GM19043 (cell line): ENCODE results near the gene ATP1A2.
A peak's percentile ranks its signal among the peaks of the same experiment; 100 is the strongest.

Source experiments
- ATAC-seq: cut with Tn5 transposase; IDR thresholded peaks from one replicate; pipeline ENCODE4 v1.9.1; 2021; ENCODE audit warnings: low read depth; ENCODE audit not compliant: unreplicated experiment

The ATP1A2 gene

DNA sequence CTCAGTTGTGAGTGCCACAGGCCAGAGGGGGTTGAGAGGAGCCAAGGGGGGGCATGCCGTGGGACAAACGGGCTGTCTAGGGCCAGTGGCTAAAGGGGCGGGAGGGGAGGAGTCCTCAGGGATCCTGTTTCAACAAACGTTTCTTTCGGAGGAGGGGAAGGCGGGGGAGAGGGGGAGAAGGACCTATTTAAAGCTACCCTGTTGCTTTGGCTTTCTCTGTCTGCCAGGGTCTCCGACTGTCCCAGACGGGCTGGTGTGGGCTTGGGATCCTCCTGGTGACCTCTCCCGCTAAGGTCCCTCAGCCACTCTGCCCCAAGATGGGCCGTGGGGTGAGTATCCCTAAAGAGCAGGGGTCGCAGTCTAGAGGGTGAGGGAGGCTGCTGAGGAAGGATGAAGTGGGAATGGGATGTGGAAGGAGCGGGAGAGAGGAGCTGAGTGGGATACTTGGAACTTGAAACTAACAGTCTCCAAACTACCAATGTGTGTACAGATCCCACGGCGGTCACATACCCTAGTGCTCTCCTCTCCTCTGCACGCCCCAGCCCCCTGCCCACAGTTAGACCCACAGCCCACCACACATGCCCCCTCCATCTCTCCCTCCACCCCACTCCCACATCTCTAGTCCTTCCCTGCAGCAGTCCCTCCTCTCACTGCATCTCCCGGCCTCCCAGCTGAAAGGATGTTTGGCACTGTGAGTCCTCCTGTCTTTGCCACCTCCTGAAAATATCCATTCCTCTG lies at the start of gene ATP1A2:
Gene ATP1A2 (plus strand): TSS at position 215 of the 738 bp plus-strand sequence. CDS start 103 bp downstream, at position 318.
- ATAC-seq = no peak

DNA sequence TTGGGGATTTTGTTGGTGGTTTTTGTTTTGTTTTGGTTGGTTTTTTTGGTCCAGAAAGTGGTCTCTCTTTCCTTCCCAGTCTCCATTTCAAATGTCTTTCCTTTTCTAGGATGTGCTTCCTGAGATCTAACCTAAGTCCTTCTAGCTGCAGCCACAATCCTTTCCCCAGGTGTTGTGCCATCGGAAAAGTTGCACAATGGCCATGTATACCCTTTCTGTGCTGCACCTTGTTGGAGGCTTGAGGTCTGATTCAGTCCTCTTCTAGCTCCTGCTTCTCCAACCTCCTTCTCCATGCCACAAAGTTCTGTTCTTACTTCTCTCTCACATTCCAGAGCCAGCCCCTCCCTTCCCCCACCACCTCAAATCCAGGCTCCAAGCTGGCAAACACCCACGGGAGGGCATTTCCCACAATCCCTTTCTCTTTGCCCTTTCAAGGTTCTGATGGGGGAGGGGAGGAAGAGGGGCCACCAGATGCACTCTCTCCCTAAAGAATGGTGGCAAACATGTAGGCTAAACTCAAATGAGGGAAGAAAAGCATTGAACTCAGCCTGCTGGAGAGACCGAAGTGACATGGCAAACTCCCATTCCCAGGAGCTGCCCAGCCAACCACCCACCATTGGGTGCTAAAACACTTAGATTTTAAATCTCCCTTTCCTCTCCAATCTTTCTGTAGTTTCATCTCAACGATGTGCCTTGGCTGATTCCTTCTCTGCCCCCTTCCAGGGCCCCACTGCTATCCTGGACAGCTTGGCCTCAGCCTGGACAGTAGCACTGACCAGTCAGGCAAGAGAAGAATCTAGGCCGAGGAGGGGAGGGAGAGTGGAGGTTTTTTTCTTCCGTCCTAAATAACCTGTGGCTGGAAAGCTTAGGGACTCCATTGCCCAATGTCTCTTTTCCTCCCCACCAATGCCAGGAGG lies 48.5 kb upstream of the ATP1A2 start:
- ATAC-seq = no peak

GRCh38 chr1:160068225-160068624 lies 47.3 kb upstream of the ATP1A2 start:
- no peak for ATAC-seq

DNA sequence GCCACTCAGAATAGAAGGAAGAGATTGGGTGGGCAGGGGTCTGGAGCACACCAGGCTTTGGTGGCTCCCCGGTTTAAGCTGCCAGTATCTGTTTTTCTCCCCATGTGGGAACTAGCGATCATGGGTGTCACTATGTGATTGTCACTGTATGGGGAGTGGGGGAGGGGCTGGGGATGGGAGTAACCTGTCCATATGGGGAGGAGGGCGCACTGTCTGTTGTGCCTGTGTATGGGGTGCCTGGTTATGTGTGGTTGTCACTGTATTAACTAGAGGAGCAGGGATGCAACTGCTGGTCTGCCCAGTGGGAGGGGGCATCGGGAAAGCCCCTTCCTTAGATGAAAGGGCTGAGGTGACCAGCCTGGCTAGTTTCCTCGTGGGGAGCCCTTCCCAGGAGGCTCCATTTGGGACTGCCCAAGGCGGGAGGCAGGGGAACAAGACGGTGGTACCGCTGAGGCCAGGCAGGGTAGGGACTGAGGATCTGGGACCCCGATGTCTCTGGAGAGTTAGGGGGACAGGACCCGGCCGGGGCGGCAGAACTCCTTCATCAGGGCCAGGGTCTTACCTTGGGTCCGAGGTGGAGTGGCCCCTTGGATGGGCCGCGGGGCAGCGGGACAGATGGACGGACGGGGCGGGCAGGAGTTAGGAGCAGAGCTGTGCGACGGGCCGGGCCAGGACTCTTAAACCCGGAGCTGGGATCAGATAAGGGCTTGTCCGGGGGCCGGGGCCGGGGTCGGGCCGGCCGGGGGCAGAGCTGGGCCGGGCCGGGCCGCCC lies 45.9 kb upstream of the ATP1A2 start, which contains the start of gene KCNJ10:
Gene KCNJ10 (minus strand): TSS at position 701 of the 772 bp plus-strand sequence. CDS start 27,628 bp downstream, outside the sequence.
- ATAC-seq = no peak

DNA sequence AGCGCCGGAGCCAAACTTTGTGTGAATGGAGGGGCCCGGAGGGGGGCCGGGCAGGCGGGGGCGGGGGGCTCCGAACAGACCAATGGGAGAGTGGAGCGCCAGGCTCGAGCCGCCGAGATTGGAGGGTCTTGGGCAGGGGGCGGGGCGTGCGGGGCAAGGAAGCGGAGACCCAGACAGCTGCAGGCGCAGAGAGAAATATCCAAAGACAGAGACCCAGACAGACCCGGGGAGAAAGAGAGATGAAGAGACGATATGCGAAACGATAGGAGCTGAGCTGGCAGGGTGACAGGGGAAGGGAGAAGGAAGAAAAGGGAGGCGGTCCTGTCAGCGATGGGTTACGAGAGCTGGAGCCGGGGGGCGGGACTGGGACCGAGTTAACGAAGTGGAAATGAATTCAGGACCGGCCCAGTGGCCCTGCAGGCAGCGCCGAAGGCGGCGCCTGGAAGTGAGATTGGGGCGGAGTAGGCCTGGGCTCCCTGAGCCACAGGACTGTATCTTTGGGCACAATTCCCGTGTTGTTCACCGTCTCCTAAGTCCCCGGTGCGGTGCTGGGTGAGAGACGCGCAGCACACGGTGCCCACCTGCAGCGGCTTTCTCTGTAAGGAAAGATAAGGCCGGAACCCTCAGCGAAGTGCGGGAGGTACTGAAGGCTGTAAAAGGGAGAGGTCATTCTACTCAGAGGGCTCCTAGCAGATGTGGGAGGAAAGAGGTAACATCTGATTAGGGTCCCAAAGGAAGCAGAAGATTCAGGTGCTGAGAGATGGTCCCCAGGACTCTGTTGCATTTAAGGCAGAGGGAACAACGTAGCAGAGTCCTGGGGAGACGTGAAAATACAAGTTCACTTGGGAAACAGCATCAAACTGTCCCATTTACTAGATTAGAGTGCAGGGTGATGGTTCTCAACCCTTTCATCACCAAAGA lies 45.1 kb upstream of the ATP1A2 start:
- ATAC-seq = no peak

GRCh38 chr1:160071289-160071688 lies 44.3 kb upstream of the ATP1A2 start:
- ATAC-seq = no peak

GRCh38 chr1:160074865-160075264 lies 40.7 kb upstream of the ATP1A2 start:
- ATAC-seq = no peak

DNA sequence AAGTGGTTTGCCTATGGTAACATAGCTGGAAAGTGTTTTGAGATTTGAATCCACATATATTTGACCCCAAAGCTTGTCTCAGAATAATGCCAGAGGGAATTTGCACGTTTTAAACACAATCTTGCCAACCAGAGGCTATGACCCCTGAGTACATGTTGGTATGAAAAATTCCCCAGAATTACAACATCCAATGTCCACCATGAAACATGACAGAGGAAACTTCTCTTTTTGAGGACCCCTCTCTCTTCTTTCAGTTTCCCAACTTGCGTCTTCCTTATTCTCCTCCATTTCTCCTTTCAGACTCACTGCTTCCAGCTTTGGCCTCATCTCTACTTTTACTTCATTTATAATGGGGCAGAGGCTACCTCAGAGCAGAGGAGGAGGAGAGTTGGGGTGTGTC lies 39.7 kb upstream of the ATP1A2 start:
- no peak for ATAC-seq

DNA sequence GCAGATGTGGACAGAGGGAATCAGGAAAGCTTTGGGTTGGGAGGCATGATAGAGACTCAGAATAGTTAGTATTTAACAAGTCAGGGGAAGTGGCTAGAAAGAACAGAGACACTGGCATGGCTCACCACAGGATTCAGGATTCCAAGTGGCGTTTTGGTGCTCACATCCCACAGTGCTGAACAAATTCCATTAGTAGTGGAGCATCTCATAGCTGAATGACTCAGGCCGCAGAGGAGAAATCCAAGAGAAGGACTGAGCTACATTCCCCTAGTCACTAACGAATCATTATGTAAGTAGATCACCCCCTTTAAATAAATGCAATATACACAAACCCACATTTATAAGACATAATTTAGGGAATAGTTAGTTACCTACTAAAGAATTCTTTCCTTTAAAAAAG lies 39.3 kb upstream of the ATP1A2 start:
- ATAC-seq = no peak

DNA sequence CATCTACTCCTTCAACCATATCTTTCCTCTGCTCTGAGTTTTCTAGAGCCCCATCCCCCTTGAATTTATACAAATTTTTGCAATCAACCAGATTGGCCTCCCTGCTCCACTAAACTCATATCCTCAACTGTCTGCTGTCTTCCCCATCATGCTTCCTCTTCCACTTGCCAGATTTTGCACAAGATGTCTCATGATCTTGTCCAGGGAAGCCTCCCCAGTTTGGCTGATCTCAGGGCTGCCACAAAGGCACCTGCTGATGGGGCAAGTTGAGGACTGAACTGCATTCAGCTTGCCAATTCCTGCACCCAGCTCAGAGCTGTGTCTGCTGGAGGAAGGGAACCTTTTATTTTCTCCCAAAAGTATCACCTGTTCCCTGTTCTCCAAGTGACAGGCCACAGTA lies 38.1 kb upstream of the ATP1A2 start:
- no peak for ATAC-seq

- ATAC-seq = no peak
These were observed 36.9 kb upstream of the ATP1A2 start for GRCh38 chr1:160078512-160079195.

DNA sequence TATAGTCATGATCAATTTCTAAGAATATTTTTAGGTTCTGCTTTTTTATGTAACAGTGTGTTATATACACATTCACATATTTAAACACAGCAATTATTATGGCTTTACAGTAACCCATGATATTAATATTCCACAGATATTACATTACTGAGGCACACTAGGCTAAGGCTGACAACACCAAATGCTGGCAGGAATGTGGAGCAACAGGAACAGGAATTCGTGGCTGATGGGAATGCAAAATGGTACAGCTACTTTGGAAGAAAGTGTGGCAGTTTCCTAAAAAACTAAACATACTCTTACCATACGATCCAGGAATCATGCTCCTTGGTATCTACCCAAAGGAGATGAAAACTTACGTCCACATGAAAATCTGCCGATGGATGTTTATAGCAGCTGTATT lies 36.1 kb upstream of the ATP1A2 start:
- no peak for ATAC-seq

DNA sequence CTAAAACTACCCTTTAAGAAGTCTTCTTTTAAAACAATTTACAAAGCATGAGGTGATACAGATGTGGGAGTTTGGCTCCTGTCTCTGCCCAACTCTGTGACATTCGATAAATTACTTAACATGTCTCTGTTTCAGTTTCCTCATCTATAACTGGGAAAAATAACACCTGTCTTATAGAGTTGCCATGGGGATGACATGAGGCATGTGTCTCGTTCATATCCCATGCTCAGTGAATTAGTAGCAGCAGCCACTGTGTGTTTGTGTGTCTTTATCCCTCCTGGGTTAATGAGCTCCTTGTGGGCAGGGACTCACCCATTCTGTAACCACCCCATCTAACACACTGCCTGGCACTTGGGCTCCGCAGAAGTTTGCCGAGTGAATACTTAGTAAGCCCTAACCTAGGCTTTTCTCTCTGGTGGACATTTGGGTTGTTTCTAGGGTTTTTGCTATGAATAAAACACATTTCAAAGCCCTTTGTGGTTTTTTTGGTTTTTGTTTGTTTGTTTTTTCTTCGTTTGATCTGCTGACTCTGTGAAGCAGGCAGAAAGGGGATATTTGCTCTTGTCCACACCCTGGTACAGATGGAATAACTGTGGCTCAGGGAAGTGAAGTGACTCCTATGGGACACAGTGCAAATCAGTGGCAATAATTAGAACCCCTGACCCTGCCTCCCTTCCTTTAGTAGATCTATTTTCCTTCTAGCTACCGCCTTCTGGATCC lies 35.0 kb upstream of the ATP1A2 start:
- ATAC-seq = no peak

GRCh38 chr1:160081261-160081936 lies 34.2 kb upstream of the ATP1A2 start, which contains the start of gene KCNJ9:
Gene KCNJ9, plus strand, starts transcription at chr1:160081538. Its CDS starts 2,493 bp downstream, at chr1:160084031.
- no peak for ATAC-seq

GRCh38 chr1:160082487-160082886 lies 33.1 kb upstream of the ATP1A2 start:
- ATAC-seq = no peak

DNA sequence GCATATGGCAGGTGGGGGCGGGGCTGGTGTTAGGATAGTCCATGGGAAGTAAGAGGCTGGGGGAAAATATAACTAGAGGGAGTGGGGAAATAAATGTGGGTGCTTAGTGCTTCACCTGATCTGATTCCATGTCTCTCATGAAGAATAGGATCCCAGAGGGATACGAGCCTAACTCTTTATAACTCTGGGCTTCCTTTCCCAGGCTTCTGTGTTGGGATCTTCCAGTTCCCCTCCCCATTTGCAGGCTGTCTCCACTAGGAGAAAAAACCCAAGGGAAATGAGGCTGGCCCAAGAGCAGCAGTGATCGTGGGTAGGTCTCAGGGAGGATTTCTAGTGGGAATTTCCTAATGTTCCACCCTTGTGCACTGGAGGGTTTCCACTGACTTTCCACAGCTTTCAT lies 32.6 kb upstream of the ATP1A2 start:
- ATAC-seq = no peak

DNA sequence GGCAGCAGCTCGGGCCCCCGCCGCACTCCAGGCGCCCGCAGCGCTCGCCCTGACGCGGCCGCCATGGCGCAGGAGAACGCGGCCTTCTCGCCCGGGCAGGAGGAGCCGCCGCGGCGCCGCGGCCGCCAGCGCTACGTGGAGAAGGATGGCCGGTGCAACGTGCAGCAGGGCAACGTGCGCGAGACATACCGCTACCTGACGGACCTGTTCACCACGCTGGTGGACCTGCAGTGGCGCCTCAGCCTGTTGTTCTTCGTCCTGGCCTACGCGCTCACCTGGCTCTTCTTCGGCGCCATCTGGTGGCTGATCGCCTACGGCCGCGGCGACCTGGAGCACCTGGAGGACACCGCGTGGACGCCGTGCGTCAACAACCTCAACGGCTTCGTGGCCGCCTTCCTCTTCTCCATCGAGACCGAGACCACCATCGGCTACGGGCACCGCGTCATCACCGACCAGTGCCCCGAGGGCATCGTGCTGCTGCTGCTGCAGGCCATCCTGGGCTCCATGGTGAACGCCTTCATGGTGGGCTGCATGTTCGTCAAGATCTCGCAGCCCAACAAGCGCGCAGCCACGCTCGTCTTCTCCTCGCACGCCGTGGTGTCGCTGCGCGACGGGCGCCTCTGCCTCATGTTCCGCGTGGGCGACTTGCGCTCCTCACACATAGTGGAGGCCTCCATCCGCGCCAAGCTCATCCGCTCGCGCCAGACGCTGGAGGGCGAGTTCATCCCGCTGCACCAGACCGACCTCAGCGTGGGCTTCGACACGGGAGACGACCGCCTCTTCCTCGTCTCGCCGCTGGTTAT lies 31.4 kb upstream of the ATP1A2 start:
- ATAC-seq = peak; percentile 81
